Measurements from ENCODE around the gene OR6C75.

Gene OR6C75

GRCh38 chr12:55372521-55372920 is 9.7 kb downstream of the OR6C75 start:
- H3K27me3 ChIP-seq (ENCODE audit: low read length), result no peaks in the 10 kb centered on the region
- no peaks in the 10 kb centered on the region for H3K9me2 ChIP-seq (replicated peaks; ENCODE audit: insufficient read depth, low read length)
- no peak for TF ChIP-seq EZH2phosphoT487 (conservative IDR thresholded peaks at IDR 0.05; ENCODE audit: low read length)
- TF ChIP-seq CTCF (IDR thresholded peaks at IDR 0.05; ENCODE audit: insufficient read depth, low read length, poor library complexity, severe bottlenecking), result no peak
- no peaks in the 10 kb centered on the region for H3K36me3 ChIP-seq (ENCODE audit: low read length)
- no peaks in the 10 kb centered on the region for H3F3A ChIP-seq (ENCODE audit: insufficient read depth)
- no peaks in the 10 kb centered on the region for H3K9me3 ChIP-seq (ENCODE audit: insufficient read depth, low read length)
- no peak overlapping the region for H3K4me2 ChIP-seq (ENCODE audit: low read depth, low read length, poor library complexity, severe bottlenecking)
- H3K4me3 ChIP-seq (ENCODE audit: insufficient read depth, low read length, poor library complexity, severe bottlenecking), result no peak overlapping the region
- no peaks in the 10 kb centered on the region for H3K79me2 ChIP-seq (ENCODE audit: insufficient read depth, low read length)
- no peak overlapping the region for H3K27ac ChIP-seq (ENCODE audit: low read depth, low read length)
- H4K20me1 ChIP-seq (ENCODE audit: low read depth, low read length), result no peaks in the 10 kb centered on the region
- no peak overlapping the region for H2AFZ ChIP-seq (ENCODE audit: low read depth, low read length, severe bottlenecking)
- H3K9ac ChIP-seq (ENCODE audit: low read length), result no peak overlapping the region

- Histone ChIP-seq H3K9ac (ENCODE audit: low read length) (no peak overlapping the region), H3K9me2 (replicated peaks; ENCODE audit: insufficient read depth, low read length) (no peaks in the 10 kb centered on the region), H3K27me3 (ENCODE audit: low read length) (no peaks in the 10 kb centered on the region), H3K36me3 (ENCODE audit: low read length) (no peaks in the 10 kb centered on the region), H3F3A (ENCODE audit: insufficient read depth) (no peaks in the 10 kb centered on the region), H3K9me3 (ENCODE audit: insufficient read depth, low read length) (no peaks in the 10 kb centered on the region), H4K20me1 (ENCODE audit: low read depth, low read length) (no peaks in the 10 kb centered on the region), H3K27ac (ENCODE audit: low read depth, low read length) (no peak overlapping the region), H2AFZ (ENCODE audit: low read depth, low read length, severe bottlenecking) (no peak overlapping the region), H3K79me2 (ENCODE audit: insufficient read depth, low read length) (no peaks in the 10 kb centered on the region), H3K4me2 (ENCODE audit: low read depth, low read length, poor library complexity, severe bottlenecking) (no peak overlapping the region), H3K4me3 (ENCODE audit: insufficient read depth, low read length, poor library complexity, severe bottlenecking) (no peak overlapping the region)
- no peak for TF ChIP-seq CTCF (IDR thresholded peaks at IDR 0.05; ENCODE audit: insufficient read depth, low read length, poor library complexity, severe bottlenecking)
- TF ChIP-seq EZH2phosphoT487 (conservative IDR thresholded peaks at IDR 0.05; ENCODE audit: low read length), result no peak
Measured at GRCh38 chr12:55385891-55386290, 23.1 kb downstream of the OR6C75 start.

- no peak for TF ChIP-seq CTCF (IDR thresholded peaks at IDR 0.05; ENCODE audit: insufficient read depth, low read length, poor library complexity, severe bottlenecking)
- no peak for TF ChIP-seq EZH2phosphoT487 (conservative IDR thresholded peaks at IDR 0.05; ENCODE audit: low read length)
Measured at GRCh38 chr12:55392032-55392795, 29.4 kb downstream of the OR6C75 start.

More at GRCh38 chr12:55392032-55392795, 29.4 kb downstream of the OR6C75 start:
- Histone ChIP-seq H3K9me3 (ENCODE audit: insufficient read depth, low read length) (no peaks in the 10 kb centered on the region), H3F3A (ENCODE audit: insufficient read depth) (no peaks in the 10 kb centered on the region), H3K79me2 (ENCODE audit: insufficient read depth, low read length) (no peaks in the 10 kb centered on the region), H3K9ac (ENCODE audit: low read length) (no peak overlapping the region), H3K4me3 (ENCODE audit: insufficient read depth, low read length, poor library complexity, severe bottlenecking) (no peak overlapping the region), H3K27ac (ENCODE audit: low read depth, low read length) (no peak overlapping the region), H3K9me2 (replicated peaks; ENCODE audit: insufficient read depth, low read length) (no peaks in the 10 kb centered on the region), H4K20me1 (ENCODE audit: low read depth, low read length) (no peaks in the 10 kb centered on the region), H3K27me3 (ENCODE audit: low read length) (no peaks in the 10 kb centered on the region), H3K4me2 (ENCODE audit: low read depth, low read length, poor library complexity, severe bottlenecking) (no peak overlapping the region), H3K36me3 (ENCODE audit: low read length) (no peaks in the 10 kb centered on the region), H2AFZ (ENCODE audit: low read depth, low read length, severe bottlenecking) (no peak overlapping the region)

Data from SU-DHL-6 (cell line).